Measurements from ENCODE around the gene IQSEC1. TPM values are rescaled to one million over a fixed set of nuclear protein-coding genes. Genes with fewer than 3 reads are reported as not detected.
A peak's percentile ranks its signal among the peaks of the same experiment; 100 is the strongest.

The IQSEC1 gene
- total and polyA plus RNA-seq, 9 of the 15 experiments (the other 6 are each of a cell fraction or from before 2014, with no cell fraction given) = 0.56 to 39.0 (median 6.8) TPM

GRCh38 chr3:12954180-12954579 is 119.0 kb downstream of the IQSEC1 start:
- BruUV-seq (replicated peaks) = no TSS peak
- DNase-seq (ENCODE audit: extremely low read depth in 1 of 4, low spot score in 3 of 4) (no peak), FAIRE-seq (no peak), ATAC-seq (no peak)
- in situ Hi-C loops (cut with MboI) = no loop called here
- no peak overlapping the region for H3K4me3 ChIP-seq
- WGBS (ENCODE audit: insufficient coverage, low coverage, missing lambda C conversion rate) = 49% methylated on average over 6 of the region's 6 CpGs
- no peaks in the 10 kb centered on the region for H3K27me3 ChIP-seq (ENCODE audit: control insufficient read depth in 2 of 2, insufficient read depth in 2 of 2, low read length in 2 of 2)
- no peaks in the 10 kb centered on the region for H3K9me1 ChIP-seq (ENCODE audit: control insufficient read depth, insufficient read depth, low read length)
- ChIA-PET CTCF (ENCODE audit: low intra/inter-chr PET ratio) (no interaction called here), POLR2A (interaction anchor here (0.8 to 1.8 kb wide), 3 partner anchors 12 to 19 kb away, joined by 3 to 5 read pairs (median 3); no protein-coding TSS in a partner anchor)
- peak overlapping the region; percentile 66 to 87 for H3K9ac ChIP-seq (ENCODE audit: insufficient read depth in 1 of 2, low read depth in 2 of 2, low read length in 2 of 2)
- peaks cover 11% of the 10 kb centered on the region for H3K36me3 ChIP-seq (ENCODE audit: control insufficient read depth, insufficient read depth, low read length)
- H2AFZ ChIP-seq (ENCODE audit: low read depth, low read length) = peak overlapping the region; percentile 17; the same call in 1 of the 2 replicates
- H3K79me2 ChIP-seq (ENCODE audit: control insufficient read depth, insufficient read depth, low read length) = peaks cover 91% of the 10 kb centered on the region
- peak overlapping the region; percentile 90 for H3K27ac ChIP-seq (ENCODE audit: extremely low read depth, low read depth, low read length)
- H3K4me2 ChIP-seq (ENCODE audit: insufficient read depth, low read length) = peak overlapping the region; percentile 84
- intact Hi-C loops (cut with micrococcal nuclease) = no loop called here
- peaks cover 72 to 88% of the 10 kb centered on the region in 2 experiments for H3K4me1 ChIP-seq (replicated peaks in 1 of 2; ENCODE audit: control insufficient read depth in 2 of 2, insufficient read depth in 2 of 2, low read length in 2 of 2)
- no peaks in the 10 kb centered on the region for H3K9me3 ChIP-seq (replicated peaks; ENCODE audit: control insufficient read depth, insufficient read depth, low read depth, low read length)
- TF ChIP-seq FOXK1 (CRISPR knock-in tag; IDR thresholded peaks at IDR 0.05; ENCODE audit: borderline replicate concordance) (no peak), KAT7 (CRISPR knock-in tag; IDR thresholded peaks at IDR 0.05; ENCODE audit: borderline replicate concordance) (no peak), RBM25 (IDR thresholded peaks at IDR 0.05; ENCODE audit: low read depth, low read length, severe bottlenecking) (no peak), CREB5 (CRISPR knock-in tag; IDR thresholded peaks at IDR 0.05) (no peak), DIDO1 (tag; IDR thresholded peaks at IDR 0.05; ENCODE audit: low read depth) (no peak), MYBL2 (IDR thresholded peaks at IDR 0.05; ENCODE audit: low read depth) (no peak), MYBL2 (CRISPR knock-in tag; IDR thresholded peaks at IDR 0.05; ENCODE audit: borderline replicate concordance) (no peak), ZNF830 (CRISPR knock-in tag; IDR thresholded peaks at IDR 0.05) (no peak), NR3C1 (CRISPR knock-in tag; IDR thresholded peaks at IDR 0.05) (no peak), ZNF583 (CRISPR knock-in tag; IDR thresholded peaks at IDR 0.05) (peak; percentile 56; the same call in 1 of the 2 replicates), ZNF12 (CRISPR knock-in tag; IDR thresholded peaks at IDR 0.05) (no peak), ZNF589 (CRISPR knock-in tag; IDR thresholded peaks at IDR 0.05; ENCODE audit: low read depth) (no peak), GATAD2A (IDR thresholded peaks at IDR 0.05) (0 out of 2 replicates have a peak, but pooled peaks have one; percentile 47), CXXC5 (CRISPR knock-in tag; IDR thresholded peaks at IDR 0.05) (no peak)
- no peaks in the 10 kb centered on the region; the same call in 1 of the 2 replicates for H4K20me1 ChIP-seq (replicated peaks; ENCODE audit: control insufficient read depth, insufficient read depth, low read length)
